HG03469 (cell line): ENCODE data around the gene CYS1.
"Not testable (repeated sequence)": the region's sequence is repeated elsewhere in the genome, so short reads cannot be mapped to it uniquely, and the experiment has no call there.

Source experiments
- ATAC-seq: cut with Tn5 transposase; IDR thresholded peaks from one replicate; pipeline ENCODE4 v1.9.1; 2021; ENCODE audit warnings: mild to moderate bottlenecking, moderate library complexity, moderate number of reproducible peaks; ENCODE audit not compliant: unreplicated experiment

Gene CYS1

GRCh38 chr2:10079870-10080535 is at the start of gene CYS1:
Gene CYS1, minus strand, starts transcription at chr2:10080411. Its CDS starts 188 bp downstream, at chr2:10080223.
- no peak for ATAC-seq

DNA sequence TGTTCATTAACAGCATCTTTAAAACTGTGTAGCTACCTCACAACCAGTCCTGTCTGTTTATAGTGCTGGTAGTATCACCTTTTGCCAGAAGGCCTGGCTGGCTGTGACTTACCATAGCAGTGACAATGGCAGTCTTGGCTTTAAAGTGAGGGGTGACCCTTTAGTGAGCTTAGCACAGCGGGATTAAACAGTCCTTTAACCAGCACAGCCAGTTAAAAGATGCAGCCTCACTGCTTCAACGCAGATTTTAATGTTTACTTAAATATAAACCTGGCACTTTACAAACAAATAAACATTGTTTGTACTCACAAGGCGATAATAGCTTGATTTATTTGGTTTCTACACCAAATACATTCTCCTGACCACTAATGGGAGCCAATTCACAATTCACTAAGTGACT is 49.3 kb upstream of the CYS1 start:
- ATAC-seq = no peak

DNA sequence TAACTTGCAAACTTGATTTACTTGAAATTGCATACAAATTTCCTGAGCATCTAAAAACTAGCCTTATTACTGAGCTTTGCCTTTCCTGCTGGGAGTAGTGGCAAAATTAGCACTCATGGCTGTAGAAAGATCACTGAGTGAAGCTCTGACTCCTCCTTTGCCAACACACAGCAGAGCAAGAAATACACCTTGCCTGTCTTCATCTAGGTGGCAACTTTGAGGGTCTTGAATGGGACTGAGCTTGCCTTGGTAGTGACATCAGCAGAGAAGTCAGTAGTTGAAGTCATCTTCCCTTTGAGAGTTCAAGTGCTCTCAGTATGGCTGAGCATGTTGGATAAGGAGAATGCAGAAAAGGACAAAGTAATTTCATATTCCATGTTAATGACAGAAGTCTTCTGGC is 48.2 kb upstream of the CYS1 start:
- ATAC-seq = no peak

GRCh38 chr2:10126632-10127026 is 46.4 kb upstream of the CYS1 start:
- no peak for ATAC-seq

DNA sequence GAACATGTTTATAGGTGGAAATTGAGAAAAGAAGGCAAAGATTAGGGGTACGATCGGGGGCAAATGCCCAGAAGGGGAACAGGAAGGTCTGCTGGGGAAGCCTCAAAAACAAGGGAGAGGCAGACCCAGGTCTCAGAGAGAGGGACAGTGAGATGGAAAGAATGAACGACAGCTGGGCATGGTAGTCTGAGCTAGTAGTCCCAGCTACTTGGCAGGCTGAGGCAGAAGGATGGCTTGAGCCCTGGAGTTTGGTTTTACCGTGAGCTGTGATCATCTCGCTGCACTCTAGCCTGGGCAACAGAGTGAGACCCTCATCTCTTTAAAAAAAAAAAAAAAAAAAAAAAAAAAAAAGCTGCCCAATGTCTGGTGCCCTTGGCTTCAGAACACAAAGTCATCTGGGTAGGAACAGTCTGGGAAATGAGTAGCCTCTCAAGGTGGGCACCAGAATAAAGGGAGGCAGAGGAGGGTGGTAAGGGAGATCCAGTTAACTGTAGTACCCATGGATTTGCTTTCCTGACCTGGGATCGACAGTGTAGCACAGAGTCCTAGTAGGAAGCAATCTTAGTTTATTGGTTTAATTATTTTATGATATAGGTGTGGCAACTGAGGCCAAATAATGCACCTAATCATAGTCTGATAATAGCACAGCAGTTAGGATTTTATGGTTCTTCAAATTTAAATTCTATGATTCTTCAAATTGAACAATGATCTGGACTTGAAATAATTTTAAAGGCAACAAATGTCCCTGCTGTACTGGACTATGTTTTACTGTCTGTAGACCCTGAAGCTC is 45.8 kb upstream of the CYS1 start:
- no peak for ATAC-seq

DNA sequence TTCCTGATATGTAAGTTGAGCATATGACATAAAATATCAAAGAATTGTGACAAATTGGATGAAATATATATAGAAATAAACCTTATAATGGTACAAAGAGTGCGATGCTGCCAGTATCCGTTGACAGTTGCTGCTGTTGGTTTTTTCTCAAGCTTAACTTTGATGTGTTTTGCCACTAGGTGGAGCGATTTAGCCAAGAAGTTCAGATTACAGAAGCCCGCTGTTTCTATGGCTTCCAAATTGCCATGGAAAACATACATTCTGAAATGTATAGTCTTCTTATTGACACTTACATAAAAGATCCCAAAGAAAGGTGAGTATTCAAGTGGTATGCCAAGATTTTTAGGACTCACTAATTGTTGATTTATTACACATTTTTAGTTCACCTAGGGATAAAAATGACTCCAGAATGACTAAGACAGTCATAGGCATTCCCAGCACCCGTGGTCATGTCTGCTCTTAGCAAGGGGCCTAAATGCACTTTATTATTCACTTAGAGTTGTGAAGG is 44.4 kb upstream of the CYS1 start:
- ATAC-seq = no peak

DNA sequence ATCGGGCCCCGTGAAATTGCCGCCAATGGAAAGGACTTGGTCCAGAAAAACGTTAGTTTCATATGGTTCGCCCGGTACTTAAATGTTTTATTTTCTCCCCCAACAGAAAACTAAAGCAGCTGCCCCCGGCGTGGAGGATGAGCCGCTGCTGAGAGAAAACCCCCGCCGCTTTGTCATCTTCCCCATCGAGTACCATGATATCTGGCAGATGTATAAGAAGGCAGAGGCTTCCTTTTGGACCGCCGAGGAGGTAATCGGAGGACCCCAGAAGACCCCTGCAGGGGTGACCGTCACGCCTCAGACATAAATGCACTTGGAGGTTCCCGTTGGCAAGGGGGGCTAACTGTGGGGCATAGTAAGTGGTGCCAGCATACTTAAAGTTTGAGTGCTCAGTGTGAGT is 43.1 kb upstream of the CYS1 start:
- ATAC-seq = no peak

DNA sequence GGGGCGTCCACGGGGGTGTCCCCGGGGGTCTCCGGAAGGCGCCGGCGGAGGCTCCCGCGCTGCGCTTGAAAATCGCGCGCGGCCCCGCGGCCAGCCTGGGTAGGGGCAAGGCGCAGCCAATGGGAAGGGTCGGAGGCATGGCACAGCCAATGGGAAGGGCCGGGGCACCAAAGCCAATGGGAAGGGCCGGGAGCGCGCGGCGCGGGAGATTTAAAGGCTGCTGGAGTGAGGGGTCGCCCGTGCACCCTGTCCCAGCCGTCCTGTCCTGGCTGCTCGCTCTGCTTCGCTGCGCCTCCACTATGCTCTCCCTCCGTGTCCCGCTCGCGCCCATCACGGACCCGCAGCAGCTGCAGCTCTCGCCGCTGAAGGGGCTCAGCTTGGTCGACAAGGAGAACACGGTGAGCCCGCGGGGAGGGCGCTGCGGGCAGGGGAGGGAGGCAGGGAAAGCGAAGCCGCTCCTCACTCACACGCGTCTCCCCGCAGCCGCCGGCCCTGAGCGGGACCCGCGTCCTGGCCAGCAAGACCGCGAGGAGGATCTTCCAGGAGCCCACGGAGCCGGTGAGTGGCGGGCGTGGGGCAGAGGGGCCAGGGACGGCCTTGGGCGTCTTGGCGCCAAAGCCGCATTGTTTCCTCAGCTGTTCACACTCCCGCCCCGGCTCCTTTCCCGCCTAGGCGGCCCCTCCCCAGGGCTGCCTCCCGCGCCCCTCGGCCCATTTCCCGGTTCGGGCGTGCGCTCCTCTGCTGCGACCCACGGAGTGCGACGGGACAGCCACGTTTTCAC is 42.5 kb upstream of the CYS1 start, which contains the start of gene RRM2:
TSS of gene RRM2 (plus strand) at position 240 of the 781 bp plus-strand sequence. CDS start at position 300, 60 bp downstream.
- peak; percentile 45 for ATAC-seq

GRCh38 chr2:10120877-10121574 is 40.8 kb upstream of the CYS1 start:
- ATAC-seq = no peak

GRCh38 chr2:10120158-10120876 is 40.1 kb upstream of the CYS1 start:
- ATAC-seq = peak; percentile 35

DNA sequence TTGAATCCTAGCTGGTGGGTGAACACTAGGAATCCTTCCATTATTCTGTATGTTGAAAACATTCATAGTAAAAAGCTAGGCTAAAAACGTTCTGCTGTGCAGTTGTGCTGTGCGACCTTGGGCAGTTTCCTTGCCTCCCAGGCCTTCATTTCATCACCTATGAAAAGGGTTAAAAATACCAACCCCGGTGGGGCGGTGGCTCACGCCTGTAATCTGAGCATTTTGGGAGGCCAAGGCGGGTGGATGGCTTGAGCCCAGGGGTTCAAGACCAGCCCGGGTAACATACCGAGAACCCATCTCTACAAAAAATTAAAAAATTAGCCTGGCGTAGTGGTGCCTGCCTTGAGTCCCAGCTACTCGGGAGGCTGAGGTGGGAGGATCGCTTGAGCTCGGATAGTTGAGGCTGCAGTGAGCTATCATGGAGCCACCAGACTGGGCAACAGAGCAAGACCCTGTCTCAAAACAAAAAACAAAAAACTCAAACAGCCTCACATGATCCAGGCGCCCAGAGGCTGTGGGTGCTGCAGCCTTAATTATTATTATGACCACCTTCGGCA is 39.5 kb upstream of the CYS1 start:
- no peak for ATAC-seq

DNA sequence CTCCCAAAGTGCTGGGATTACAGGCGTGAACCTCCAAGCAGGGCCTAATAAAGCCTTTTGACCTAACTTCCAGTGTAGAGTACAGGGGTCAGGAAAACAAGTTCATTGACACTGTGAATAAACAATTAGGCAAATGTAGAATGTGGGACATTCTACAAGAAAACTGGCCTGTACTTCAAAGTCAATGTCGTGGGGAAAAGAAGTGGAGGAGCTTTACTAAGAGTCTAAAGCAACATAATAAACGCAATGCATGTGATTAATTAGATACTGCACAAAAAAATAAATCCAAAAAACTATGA is 38.8 kb upstream of the CYS1 start:
- ATAC-seq = no peak

GRCh38 chr2:10109311-10109710 is 29.1 kb upstream of the CYS1 start:
- no peak for ATAC-seq

DNA sequence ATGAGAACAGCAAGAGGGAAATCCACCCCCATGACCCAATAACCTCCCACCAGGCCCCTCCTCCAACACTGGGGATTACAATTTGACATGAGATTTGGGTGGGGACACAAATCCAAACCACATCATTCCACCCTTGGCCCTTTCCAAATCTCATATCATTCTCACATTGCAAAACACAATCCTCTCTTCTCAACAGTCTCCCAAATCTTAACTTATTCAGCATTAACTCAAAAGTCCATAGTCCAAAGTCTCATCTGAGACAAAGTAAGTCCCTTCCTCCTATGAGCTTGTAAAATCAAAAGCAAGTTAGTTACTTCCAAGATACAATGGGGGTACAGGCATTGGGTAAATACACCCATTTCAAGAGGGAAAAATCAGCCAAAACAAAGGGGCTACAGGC is 24.7 kb upstream of the CYS1 start:
- ATAC-seq = not testable (repeated sequence)

DNA sequence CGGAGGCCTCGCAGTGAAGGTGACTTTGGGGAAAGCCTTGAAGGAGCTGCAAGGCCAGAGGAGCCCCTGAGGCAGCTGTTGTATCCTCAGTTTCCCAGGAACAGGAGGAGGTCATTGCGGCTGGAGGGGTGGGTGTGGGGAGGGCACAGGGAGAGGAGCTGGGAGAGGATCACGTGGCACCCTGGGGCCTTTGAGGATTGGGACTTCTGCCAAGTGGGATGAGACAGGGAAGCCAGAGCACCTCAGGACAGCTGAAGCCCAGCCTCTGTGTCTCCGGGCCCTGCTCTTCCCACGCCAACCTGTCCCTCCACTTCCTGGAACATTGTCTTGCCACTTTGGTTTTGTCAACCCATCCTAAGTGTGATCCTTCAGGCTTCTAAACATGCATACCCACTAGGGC is 23.0 kb upstream of the CYS1 start:
- ATAC-seq = no peak

DNA sequence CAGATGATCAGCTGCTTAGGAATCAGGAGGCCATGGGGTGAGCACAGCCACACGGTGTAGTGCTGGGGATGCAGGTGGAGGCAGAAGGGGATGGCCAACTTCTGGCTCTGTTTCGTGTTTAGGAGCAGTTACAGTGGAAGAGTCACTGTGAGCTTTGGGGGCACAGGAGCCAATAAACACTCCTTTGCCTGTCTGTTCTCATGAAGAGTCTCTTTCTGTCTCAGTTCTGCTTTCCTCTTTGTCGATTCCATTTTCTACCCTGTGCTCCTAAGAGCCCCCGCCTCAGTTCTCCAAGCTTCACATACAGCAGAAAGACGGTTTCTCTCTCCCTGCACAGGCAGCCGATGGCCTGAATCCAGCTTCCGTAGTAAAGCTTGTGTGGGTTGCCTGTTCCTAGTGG is 21.3 kb upstream of the CYS1 start:
- ATAC-seq = no peak

DNA sequence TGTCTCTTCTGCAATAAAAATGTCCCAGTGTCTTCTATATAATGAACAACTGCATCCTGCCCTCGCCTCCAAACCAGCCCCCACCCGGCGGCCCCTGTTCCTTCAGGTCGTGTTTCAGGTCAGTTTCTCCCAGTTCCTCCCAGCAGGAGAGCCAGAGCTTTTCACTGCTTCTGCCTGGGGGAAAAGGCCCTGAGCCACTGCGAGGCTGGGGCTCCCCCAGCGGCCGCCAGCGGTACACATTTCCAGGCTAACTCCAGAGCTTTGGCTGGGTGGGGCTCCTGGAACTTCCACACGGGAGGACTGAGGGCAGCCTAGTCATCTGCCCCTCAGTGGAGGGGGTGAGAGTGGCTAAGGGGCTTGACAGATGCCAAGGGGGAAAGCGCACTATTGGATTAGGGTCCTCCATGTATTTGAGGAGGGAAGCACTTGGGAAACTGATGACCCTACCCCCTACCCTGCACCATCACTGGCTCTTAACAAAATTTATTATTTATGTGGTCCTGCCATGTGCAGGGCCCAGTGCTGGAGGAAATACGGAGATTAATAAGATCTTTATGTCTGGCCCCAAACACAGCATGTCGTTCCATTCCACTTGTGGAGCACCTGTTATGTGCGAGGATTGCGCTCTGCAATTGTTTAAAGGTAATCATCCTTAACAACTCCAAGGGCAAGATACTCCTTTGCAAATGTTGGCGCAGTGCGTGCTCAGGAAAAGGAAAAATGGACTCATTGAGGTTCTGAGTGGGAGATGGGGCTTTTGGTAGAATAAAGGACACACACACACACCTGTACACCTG is 17.3 kb upstream of the CYS1 start:
- ATAC-seq = no peak

DNA sequence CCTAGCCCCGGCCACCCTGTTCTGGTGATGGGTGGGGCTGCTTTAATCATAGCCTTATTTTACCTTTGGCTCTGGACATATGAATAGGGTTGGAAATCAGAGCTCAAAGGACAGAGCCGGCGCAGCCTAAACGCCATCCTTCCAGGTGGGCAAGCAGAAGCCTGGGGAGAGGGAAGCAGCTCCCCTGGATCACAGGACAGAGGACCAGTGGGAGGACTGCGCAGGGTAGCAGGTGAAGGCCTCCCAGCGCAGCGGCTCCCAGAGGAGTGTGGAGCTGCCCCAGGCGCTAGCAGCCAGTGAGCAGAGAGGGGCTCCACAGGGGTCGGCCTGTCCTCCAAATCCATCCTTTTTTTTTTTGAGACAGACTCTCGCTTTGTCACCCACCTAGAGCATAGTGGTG is 16.4 kb upstream of the CYS1 start:
- ATAC-seq = no peak

- no peak for ATAC-seq
Measured at GRCh38 chr2:10095175-10095574, 15.0 kb upstream of the CYS1 start.
